Fibroblast of skin of scalp (primary cell): Measurements from ENCODE around the gene IFNA1. TPM values are rescaled to one million over a fixed set of nuclear protein-coding genes. Genes with fewer than 3 reads are reported as not detected.
"Not testable (repeated sequence)": the region's sequence is repeated elsewhere in the genome, so short reads cannot be mapped to it uniquely, and the experiment has no call there.

Experiments
- DNase-seq: peaks from one replicate; pipeline ENCODE4 v3.0.0-alpha.2; 2013
- polyA plus RNA-seq, 2 experiments: library from polyadenylated mRNA; unstranded; fragments of 120-200 nt; gene quantifications; one replicate each; pipeline ENCODE4 v1.2.1, GENCODE V29; 2013; ENCODE audit not compliant: insufficient read length in 2 of 2

The IFNA1 gene
- not detected for polyA plus RNA-seq (2013, experiment 1 of 2; ENCODE audit: insufficient read length)
- polyA plus RNA-seq (2013, experiment 2 of 2; ENCODE audit: insufficient read length), result not detected

DNA sequence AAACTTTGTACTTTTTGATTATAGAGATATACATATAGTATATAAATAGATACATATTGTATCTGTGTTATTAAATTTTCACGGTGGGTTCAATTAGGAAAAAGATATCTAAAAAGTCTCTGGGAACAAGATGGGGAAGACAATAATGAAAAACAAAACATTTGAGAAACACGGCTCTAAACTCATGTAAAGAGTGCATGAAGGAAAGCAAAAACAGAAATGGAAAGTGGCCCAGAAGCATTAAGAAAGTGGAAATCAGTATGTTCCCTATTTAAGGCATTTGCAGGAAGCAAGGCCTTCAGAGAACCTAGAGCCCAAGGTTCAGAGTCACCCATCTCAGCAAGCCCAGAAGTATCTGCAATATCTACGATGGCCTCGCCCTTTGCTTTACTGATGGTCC is at the start of gene IFNA1:
Gene IFNA1, plus strand, starts transcription at position 301 of the 400 bp plus-strand sequence. Its CDS starts 69 bp downstream, at position 370.
- DNase-seq, result no peak

DNA sequence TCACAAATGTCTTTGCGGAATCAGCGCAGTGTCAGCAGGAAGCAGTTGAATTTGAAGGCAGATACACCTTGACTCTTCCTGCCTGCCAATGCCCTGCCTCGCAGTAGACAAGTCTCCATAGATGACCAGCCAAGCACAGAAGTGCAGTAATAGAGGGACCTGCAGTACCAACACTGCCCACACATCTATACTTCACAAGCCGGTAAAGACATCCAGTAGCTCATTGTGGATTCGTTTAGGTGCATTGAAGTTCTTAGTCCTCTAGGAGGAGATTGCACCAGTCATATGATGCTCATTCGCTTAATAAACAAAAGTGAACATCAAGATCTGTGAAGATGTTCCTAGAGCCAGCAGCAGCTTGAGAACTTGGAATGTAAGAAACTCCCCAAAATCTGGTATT is 48.0 kb upstream of the IFNA1 start:
- DNase-seq, result no peak

DNA sequence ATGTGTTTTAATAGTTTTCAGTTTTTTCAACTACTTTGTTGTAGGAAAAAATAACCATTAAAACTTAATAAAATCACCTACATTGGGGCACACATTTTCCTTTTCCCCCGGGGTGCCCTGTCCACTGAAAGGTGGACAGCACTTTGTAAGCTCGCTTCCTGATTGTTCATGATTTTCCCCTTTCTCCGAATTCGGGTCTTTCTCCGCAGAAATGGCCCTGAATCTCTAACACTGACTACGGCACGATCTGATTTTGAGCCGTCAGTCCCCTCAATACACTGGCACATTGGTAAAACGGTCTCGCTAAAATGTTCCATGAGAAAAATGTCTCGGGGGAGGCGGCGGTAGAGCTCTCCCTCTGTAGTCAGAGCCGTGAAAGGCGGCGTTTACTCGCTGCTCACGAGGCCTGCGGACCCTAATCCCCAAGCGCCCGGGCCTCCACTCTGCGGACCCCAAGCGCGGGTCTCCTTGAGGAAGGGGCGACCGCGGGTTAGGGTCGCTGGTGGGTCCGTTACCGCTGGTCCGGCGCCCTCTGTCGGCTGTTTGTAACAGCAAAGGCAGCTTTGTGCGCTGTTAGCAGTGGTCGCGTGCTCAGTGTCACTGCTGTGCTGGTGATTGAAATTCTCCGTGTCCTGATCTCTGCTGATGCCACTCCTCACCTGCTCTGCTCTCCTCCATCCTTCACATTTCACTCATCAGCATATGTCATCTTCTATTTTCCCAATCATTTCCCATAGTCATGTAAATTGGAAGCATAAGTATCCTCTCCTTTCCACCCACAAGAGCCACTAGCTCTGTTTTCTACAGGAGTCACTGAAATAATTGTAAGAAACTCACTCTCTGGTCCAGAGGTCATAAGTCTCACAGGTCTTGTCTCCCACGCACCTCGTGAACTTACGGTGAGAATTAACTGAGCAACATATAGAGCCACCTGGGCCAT is 44.2 kb upstream of the IFNA1 start:
- peak; percentile 14 for DNase-seq

DNA sequence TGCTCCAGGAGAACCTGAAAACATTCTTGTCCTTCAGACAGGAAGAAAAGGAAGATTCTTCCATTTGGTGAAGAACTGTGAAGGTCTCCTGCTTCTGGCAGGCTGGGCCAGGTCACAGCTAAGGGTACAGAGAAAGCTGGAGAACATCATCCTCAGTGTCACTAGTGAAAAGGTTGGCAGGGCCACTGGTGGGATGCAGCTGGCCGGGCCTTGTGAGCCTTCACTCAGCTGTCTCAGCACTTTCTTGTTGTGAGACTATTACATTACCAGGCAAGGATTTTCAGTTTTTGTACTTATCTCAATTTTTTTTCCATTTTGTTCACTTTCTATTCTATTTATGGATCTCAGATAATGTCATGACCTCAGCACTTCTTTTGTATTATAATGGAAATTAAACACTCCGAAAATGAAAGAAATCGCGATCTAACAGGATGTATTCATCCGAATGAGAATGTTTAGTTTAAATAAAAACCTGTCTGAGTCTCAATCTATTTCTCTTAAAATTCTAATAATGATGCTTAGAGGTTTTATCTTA is 41.2 kb upstream of the IFNA1 start:
- no peak for DNase-seq

DNA sequence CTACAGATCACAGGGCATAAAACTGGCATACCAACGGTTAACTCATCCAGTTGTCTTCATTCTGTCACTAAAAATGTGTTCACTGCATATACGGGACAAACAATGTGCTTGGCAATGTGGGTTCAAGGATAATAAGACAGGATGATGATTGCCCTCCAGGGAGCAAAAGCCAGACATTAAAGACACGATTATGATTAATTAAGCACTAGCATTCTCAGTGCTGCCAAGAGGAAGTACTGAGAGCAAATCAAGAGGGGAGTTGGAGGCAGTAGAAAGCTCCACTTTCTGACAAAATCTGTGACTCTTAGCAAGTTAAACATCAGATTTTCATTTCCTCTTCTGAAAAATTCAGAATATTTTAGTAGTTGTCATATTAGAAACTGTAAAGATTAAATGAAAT is 40.3 kb upstream of the IFNA1 start:
- no peak for DNase-seq

DNA sequence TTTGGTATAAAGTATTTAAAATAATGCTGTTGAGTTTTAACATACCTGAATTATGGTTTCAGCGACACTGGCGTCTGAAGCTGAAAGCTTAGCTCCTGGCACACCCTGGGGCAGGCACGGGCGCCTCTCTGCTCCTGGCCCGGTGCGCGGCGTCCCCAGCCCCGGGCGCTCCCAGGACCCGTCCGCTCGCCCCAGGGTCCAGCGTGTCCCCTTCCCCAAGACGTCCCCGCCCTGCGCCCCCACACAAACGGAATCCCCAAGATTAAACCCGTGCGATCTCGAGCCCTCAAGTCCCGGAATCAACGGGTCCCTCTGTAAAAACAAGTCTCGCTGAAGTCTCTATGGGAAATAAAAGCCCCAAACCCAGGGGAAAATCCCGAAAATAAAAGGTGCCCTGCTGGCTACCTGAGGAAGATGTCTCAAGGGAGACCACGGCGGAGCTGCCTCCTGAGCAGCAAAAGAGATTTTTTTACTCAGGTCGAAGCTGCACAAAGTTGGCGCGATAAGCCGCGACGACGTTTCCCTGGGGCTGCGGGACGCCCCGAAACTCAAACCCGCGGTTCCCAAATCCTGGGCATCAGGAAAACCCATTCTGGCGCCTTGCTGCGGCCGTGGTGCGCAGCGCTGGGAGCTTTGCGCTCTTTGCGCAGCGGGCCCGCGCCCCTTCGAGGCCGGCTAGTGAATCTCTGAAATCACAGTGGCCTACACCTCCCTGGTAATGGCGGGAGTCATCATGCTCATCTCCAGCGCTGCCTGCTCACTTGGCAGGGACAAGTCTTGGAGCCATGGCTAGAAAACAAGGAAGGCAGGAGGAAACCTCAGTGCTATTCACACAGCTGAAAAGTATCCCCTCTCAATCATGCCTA is 37.6 kb upstream of the IFNA1 start:
- peak; percentile 14 for DNase-seq

DNA sequence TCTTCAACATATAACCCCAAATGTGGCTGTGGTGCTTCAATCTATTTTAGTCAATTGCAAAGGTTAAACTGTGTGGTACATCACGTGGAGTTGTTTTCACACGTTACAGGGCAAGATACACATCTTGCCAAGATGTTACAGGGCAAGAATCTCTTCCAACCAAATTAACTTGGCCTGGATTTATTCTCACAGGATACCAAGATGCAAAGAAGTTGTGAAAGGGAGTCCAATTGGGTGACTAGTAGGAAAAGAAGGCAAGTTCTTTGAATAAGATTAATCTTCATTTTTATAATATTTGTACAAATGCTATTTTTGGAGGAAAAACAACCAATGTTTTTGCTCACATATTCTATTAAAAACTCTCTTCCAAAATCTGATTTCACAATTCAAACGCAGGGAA is 36.1 kb upstream of the IFNA1 start:
- DNase-seq, result peak; percentile 18

DNA sequence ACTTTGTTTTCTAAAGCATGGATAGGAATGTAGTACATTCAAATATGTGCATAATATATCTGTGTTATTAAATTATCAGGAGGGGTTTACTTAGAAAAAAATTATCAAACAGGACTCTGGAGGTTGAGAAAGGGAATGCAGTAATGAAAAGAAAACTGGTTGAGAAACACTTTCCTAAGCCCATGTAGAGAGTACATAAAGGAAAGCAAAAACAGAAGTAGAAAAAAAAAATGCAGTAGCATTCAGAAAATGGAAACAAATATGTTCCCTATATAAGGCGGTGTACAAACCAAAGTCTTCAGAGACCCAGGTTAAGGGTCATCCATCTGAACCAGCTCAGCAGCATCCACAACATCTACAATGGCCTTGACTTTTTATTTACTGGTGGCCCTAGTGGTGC is 31.4 kb upstream of the IFNA1 start, which contains the start of gene IFNA8:
Gene IFNA8, plus strand, starts transcription at position 301 of the 400 bp plus-strand sequence. Its CDS starts 60 bp downstream, at position 361.
- no peak for DNase-seq

DNA sequence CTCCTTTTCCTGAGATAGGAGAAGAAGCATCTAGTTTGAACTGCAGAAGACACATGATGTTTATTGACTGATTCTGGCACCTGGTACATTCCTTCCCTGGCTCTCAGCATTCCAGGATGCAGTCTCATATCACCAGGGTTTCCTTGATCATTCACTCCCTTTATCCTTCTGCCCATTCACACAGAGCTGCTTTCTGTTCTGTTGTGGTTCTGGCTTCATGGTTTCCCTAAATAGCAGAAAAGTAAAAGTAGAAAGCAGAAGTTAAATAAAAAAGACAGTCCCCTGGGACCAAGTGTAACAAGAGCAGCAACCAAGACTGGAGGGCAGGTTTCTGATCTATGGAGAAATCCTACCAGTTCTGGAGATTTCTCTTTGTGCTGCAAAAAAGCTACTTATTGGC is 28.1 kb upstream of the IFNA1 start:
- DNase-seq, result no peak

DNA sequence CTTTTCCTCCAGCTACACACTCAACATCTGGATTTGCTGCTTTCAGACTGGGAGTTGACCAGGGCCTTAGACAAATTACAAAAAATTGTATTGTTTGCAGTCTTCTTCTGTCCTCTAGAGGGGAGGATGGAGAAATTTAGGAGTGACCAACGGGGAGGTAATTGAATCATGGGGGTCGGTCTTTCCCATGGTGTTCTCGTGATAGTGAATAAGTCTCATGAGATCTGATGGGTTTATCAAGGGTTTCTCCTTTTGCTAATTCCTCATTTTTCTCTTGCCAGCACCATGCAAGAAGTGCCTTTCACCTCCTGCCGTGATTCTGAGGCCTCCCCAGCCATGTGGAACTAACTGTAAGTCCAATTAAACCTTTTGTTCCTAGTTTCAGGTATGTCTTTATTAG is 27.1 kb upstream of the IFNA1 start:
- DNase-seq, result no peak

DNA sequence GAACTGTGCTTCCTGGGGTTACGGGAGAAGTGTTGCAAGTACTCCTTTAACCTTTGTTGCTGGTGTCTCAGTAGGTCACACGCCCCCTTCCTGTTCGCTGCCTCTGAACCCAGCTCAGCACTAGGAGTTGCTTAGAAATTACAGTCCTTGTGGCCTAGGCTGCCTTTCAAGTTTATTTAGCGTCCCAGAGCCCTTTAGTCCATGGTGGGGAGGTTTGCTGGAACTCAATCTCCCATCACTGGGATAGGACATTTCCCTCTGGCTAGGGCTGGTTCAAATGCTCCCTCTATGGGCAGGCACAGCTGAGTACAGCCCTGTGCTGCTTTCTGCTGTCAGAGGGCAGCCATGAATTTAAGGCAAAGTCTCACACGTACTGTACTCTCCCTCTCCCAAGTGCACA is 26.6 kb upstream of the IFNA1 start:
- DNase-seq, result no peak

DNA sequence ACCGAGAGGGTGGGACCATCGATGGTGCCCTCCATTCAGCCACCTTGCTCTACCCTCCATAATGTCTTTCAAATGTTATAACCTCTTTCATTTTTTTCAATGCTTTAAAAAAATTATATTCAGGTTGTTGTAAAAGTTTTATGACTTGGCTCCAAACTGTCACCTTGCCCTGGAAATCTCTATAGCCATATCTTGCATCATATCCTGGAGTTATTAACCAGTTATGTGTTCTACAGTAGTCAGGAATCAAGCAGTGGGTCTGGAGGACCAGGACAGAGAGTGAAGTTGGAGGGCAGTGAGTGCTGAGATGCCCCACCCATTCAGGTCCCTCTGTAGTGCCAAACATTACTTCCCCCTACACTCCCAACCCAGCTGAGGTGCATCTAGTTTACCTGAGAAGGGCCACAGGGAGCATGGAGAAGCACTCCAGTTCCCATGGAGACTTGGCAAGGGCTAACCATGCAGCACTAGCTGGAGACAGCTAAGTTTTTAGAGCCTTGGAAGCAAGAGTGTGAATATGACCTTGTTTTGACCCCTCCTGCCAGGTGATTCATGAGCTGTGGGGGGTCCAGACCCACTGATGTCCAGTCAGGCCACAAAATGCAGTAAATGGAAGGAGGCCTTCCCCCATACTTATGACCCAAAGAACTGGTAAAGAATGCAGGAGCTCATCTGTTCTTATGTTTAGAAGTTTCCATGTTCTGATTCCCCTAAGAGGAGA is 25.9 kb upstream of the IFNA1 start:
- DNase-seq, result no peak

DNA sequence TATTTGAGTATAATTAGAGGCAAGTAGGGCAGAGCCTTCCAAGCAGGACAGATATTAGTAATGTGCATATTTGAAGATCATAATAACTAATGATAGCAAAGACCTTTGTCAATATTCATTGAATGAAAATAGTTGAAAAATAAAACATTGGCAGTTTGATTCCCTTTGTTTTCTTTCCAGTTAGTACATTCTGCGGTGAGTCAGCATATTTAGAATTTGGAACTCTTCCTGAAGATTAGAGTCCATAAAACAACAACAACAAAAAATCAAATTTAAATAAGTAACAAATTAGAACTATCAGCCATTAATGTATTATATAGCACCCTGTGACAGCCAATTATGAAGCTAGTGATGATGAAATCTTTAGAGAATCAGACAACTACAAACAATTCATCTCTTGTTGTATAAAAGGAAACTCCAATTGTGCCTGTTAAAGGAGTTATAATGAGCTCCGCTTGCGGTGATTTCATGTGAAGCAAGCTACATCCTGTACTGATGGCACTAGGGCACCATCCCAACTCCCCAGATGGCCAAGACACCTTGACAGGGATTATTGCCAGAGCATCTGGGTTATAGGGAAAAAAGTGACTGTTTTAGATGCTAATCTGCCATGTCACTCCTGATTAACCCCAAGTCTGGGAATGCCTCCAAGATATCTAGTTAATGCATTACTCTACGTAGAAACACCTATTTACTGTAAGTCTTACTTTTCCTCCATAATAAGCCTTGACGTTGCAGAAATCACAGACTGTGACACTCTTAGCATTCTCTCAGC is 24.6 kb upstream of the IFNA1 start:
- DNase-seq, result no peak

DNA sequence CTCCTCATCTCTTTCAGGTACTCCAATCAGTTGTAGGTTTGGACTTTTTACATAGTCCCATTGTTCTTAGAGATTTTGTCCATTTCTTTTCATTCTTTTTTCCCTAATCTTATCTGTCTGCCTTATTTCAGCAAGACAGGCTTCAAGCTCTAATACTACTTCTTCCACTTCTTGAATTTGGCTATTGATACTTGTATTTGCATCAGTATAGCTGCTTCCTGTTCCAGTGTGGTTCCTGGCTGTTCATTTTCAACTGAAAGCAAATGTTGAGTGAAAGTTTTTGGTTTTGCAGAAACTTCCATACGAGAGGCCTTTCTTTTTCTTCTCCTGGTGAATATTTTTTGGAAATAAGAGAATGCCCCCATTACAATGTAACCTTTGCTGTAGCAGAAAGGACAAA is 12.0 kb upstream of the IFNA1 start:
- DNase-seq, result no peak

DNA sequence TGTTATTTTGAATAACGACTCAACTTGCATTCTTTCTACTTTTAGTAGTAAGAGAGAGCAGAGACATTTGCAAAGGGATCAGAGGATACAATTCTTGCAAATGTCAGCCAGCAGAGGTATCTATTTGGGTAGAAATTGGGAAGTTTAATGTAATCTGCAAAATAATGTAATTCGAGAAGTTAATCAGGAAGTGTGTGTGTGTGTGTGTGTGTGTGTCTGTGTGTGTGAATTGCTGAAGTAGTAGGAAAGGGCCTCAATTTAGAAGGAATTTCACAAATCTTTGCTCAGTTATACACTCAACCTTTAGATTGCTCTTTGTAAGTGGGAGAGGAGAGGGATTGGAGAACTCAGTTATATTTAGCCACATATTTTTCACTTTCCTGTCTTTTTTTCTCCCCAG is 11.0 kb upstream of the IFNA1 start:
- no peak for DNase-seq

DNA sequence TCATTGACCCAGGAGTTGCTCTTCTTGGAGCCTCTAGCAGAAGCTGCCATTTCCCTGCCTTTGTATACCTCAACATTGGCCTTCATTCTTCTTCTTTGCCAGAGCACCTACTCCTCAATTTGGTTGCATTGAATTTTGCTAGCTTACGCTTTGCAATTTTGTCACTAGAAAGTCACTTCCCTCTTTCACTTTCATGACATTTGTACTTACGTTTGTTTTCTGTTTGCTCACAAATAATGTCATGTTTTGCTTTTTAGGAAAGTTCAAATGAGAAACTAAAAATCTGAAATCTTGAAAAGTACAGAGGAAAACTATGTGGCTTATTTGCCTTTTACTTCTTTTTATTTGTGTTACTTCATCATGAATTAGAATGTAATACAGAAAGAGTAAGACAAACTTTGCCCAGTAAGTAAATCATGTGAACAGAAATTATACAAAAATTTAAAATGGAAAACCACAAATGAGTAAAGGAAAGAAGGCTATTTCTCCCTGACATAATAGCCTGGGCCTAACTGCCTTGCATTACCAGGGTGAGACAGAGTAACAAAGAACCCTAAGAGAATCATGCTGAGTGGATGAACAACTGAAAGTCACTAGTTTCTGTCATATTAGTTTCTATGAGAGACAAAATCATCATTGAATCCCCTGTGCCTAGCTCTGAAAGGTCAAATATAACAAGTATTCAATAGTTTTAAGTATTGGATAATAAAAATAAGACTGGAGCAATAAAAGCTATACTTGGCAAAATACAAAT is 7.4 kb upstream of the IFNA1 start:
- no peak for DNase-seq

DNA sequence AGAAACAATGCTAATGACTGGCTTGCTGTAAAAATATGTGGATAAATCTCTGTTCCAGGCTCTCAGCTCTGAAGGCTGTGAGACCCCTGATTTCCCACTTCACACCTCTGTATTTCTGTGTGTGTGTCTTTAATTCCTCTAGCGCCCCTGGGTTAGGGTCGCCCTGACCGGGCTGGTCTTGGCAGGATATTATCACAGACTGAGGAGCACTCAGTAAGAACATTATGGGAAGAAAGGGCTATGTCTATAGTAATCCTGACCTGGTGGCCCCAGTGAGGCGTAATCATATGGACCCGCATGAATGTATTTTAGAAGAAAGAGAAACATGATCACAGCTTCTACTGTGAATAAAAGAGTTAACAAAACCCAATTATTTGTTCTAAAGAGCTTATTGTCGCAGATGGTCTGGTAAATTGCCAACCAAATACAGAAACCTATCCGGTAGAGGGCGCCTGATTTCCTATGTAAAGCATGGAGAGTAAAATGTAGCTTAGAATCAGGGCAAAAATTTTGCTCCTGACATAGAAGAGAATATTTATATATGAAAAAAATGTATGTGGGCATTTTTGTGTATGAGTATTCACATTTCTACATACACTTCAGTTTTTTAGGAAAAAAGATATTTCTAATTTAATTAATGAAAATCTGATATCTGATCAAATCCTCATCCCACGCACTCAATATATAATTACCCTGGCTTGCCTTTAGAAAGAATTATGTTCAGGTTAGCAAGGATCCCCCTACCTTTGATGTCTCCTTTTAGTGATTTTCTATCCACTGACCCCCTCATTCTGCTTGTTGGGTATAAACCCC is 5.8 kb upstream of the IFNA1 start:
- DNase-seq, result peak; percentile 73

DNA sequence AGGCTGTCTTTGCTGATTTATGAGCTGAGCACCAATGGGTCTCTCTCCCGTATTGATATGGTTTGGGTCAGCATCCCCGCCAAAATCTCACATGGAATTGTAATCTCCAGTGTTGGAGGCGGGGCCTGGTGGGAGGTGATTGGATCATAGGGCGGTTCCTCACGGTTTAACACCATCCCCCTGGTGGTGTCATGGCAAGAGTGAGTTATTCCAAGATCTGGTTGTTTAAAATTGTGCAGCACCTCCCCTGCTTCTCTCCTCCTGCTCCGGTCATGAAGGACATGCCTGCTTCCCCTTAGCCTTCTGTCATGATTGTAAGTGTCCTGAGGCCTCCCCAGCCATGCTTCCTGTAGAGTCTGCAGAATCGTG is 5.2 kb upstream of the IFNA1 start:
- not testable (repeated sequence) for DNase-seq

DNA sequence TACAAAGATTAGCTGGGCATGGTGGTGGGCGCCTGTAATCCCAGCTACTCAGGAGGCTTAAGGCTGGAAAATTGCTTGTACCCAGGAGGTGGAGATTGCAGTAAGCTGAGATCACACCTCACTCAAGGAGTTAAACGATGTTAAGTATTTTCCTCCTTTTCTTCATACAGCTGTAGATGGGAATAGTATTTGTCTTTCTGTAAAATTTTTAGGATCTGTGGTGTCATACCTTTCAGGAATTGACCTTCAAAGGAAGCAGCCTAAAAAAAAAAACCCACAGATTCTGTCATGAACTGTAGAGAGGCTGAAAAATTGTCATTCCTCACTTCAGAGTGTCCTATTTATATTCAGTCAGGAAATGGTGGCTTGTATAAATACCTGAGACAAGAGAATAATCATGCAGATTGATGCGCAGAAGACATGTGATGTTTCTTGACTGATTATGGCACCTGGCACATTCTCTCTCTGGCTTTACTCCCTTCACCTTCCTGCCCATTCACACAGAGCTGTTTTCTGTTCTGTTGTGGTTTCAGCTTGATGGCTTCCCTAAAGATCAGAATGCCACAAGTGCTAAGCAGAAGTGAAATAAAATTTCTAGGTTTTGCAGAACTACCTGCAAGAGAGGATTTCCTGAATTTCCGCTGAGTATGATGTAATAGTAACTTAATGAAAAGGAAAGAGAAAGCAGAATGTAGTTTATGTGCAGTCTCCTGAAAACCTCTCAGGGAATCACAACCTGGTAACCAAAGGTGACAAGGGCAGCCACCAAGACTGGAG is 3.8 kb downstream of the IFNA1 start:
- DNase-seq, result no peak
